Measurements from ENCODE around the gene LAGE3. TPM values are rescaled to one million over a fixed set of nuclear protein-coding genes. Genes with fewer than 3 reads are reported as not detected.

The LAGE3 gene
- total and polyA plus RNA-seq, 2 of the 8 experiments (the other 6 are each of a cell fraction or from before 2014, with no cell fraction given): 44.5 to 102 TPM

DNA sequence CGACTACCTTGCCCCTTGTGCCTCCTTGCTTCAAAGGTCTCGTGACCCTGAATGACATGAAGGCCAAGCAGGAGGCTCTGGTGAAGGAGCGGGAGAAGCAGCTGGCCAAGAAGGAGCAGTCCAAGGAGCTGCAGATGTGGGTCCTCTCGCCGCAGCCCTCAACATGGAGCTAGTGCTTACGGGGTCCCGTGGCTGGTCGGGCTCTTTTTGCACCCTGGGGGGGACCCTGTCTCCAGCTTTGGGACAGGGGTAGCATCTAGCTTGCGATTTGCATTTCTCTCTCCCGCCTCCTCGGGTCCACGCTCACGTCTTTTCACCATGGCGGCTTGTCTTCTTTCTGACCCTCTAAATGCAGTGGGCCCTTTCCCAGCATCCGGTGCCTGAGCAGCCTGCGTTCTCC is 33.3 kb downstream of the LAGE3 start:
- 98% methylated on average over 11 of the region's 16 CpGs; no CpG with 5 or more reads in 1 of the 2 experiments for WGBS, 2 experiments (ENCODE audit: extremely low coverage in 1 of 2, insufficient coverage in 1 of 2, insufficient read length in 1 of 2, insufficient replicate concordance in 2 of 2, low coverage in 1 of 2, low lambda C conversion rate in 2 of 2, missing lambda C conversion rate in 1 of 2)
- no peak for FAIRE-seq
- H3K56ac ChIP-seq (replicated peaks; ENCODE audit: insufficient read length, low read depth, low read length): no peak overlapping the region
- no peak overlapping the region for H3K27ac ChIP-seq (ENCODE audit: low read depth, low read length)
- no peaks in the 10 kb centered on the region for H3K27me3 ChIP-seq (replicated peaks in 1 of 4; ENCODE audit: control insufficient read depth in 3 of 4, extremely low read depth in 1 of 4, insufficient read depth in 3 of 4, low read length in 3 of 4)
- H3K4me1 ChIP-seq (replicated peaks in 1 of 4; ENCODE audit: control insufficient read depth in 3 of 4, insufficient read depth in 4 of 4, low read length in 3 of 4): peaks cover 0 to 4% (median 0%) of the 10 kb centered on the region in 4 experiments; a peak in 1 of 7 replicates
- peaks cover 0 to 2% of the 10 kb centered on the region in 2 experiments for H4K20me1 ChIP-seq (replicated peaks in 1 of 2; ENCODE audit: control insufficient read depth in 1 of 2, insufficient read depth in 2 of 2, low read length in 2 of 2)
- H2BK15ac ChIP-seq (ENCODE audit: low read length): no peak overlapping the region
- ChIA-PET POLR2A (ENCODE audit: partially characterized antibody) (interaction anchor here (1.0 to 1.7 kb wide), 4 partner anchors 15 to 76 kb away, joined by 3 to 4 read pairs (median 4); partner anchors contain the start of gene RPL10), CTCF (ENCODE audit: partially characterized antibody) (interaction anchor here (0.6 to 1.6 kb wide), 6 partner anchors 20 to 266 kb away, joined by 3 read pairs; partner anchors contain the start of gene SLC10A3)
- no peak overlapping the region for H3K9ac ChIP-seq (replicated peaks in 1 of 4; ENCODE audit: extremely low read depth in 1 of 4, low read depth in 3 of 4, low read length in 3 of 4)
- H2BK120ac ChIP-seq (replicated peaks; ENCODE audit: low read depth, low read length): no peak overlapping the region
- H3K36me3 ChIP-seq (ENCODE audit: control insufficient read depth in 2 of 4, insufficient read depth in 4 of 4, low read length in 3 of 4): peaks cover 0 to 26% (median 12%) of the 10 kb centered on the region in 4 experiments; a peak in 5 of 8 replicates
- DNase-seq (ENCODE audit: low read depth in 1 of 2, low spot score in 2 of 2): no peak
- no peak overlapping the region for H4K91ac ChIP-seq (replicated peaks; ENCODE audit: insufficient read length, low read length)
- no peak overlapping the region for H2BK20ac ChIP-seq (ENCODE audit: low read length)
- H3K4ac ChIP-seq (replicated peaks; ENCODE audit: insufficient read length, low read depth, low read length): no peak overlapping the region
- no peak overlapping the region for H4K5ac ChIP-seq (ENCODE audit: insufficient read length, low read depth, low read length)
- H2AFZ ChIP-seq (ENCODE audit: low read length): no peak overlapping the region
- H3K79me2 ChIP-seq (ENCODE audit: control insufficient read depth in 1 of 2, insufficient read depth in 2 of 2, low read length in 2 of 2): no peaks in the 10 kb centered on the region; a peak in 1 of 4 replicates
- peaks cover 3% of the 10 kb centered on the region; the same call in 1 of the 2 replicates for H3K23me2 ChIP-seq (ENCODE audit: low read depth, low read length)
- no peak overlapping the region for H2AK5ac ChIP-seq (ENCODE audit: low read depth, low read length)
- H3K4me3 ChIP-seq (ENCODE audit: extremely low read depth in 1 of 4, insufficient read depth in 2 of 4, low read depth in 3 of 4, low read length in 4 of 4): no peak overlapping the region
- no peak overlapping the region for H3K4me2 ChIP-seq (ENCODE audit: insufficient read depth in 1 of 2, low read depth in 2 of 2, low read length in 2 of 2)
- H3K14ac ChIP-seq (ENCODE audit: insufficient read length): no peak overlapping the region
- H4K8ac ChIP-seq (ENCODE audit: extremely low read depth, insufficient read depth, low read length): no peak overlapping the region
- no peak overlapping the region for H2BK12ac ChIP-seq (ENCODE audit: low read depth, low read length)
- H3K18ac ChIP-seq (ENCODE audit: extremely low read depth, low read length): no peak overlapping the region
- H3K79me1 ChIP-seq (ENCODE audit: low read depth, low read length): no peaks in the 10 kb centered on the region; the same call in 1 of the 2 replicates
- no peak overlapping the region for H2BK5ac ChIP-seq (ENCODE audit: low read depth, low read length)
- H3K9me3 ChIP-seq (ENCODE audit: insufficient read depth in 2 of 2, low read depth in 1 of 2, low read length in 1 of 2): no peaks in the 10 kb centered on the region
- no peak overlapping the region for H3K23ac ChIP-seq (ENCODE audit: insufficient read length)
- TF ChIP-seq EP300 (IDR thresholded peaks at IDR 0.05; ENCODE audit: borderline replicate concordance in 1 of 2, low read depth in 2 of 2, low read length in 2 of 2) (no peak), CBX5 (IDR thresholded peaks at IDR 0.05; ENCODE audit: low read depth, low read length) (no peak), BRCA1 (IDR thresholded peaks at IDR 0.05; ENCODE audit: low read depth, low read length) (no peak), CHD1 (IDR thresholded peaks at IDR 0.05; ENCODE audit: low read depth, low read length) (no peak)
